ENCODE data around the gene TMEM109.

The TMEM109 gene

GRCh38 chr11:60950933-60951605 is 37.1 kb downstream of the TMEM109 start:
- no peak for TF ChIP-seq CTCF (IDR thresholded peaks at IDR 0.05)

- no peak for TF ChIP-seq CTCF (IDR thresholded peaks at IDR 0.05)
Measured at GRCh38 chr11:60951606-60951903, 37.6 kb downstream of the TMEM109 start.

GRCh38 chr11:60951904-60952741 is 38.2 kb downstream of the TMEM109 start, which contains the start of gene SLC15A3:
SLC15A3 (minus strand) TSS chr11:60952176; CDS start chr11:60951551, 625 bp downstream.
- TF ChIP-seq CTCF (IDR thresholded peaks at IDR 0.05) = no peak

GRCh38 chr11:60952742-60953170 is 38.8 kb downstream of the TMEM109 start:
- TF ChIP-seq CTCF (IDR thresholded peaks at IDR 0.05) = no peak

GRCh38 chr11:60953781-60954180 is 39.8 kb downstream of the TMEM109 start:
- no peak for TF ChIP-seq CTCF (IDR thresholded peaks at IDR 0.05)

GRCh38 chr11:60954421-60954820 is 40.5 kb downstream of the TMEM109 start:
- no peak for TF ChIP-seq CTCF (IDR thresholded peaks at IDR 0.05)

GRCh38 chr11:60955571-60955970 is 41.6 kb downstream of the TMEM109 start:
- no peak for TF ChIP-seq CTCF (IDR thresholded peaks at IDR 0.05)

Data from LNCAP (cell line).